GM10266 (cell line): Measurements from ENCODE around the gene ZDHHC9.

Experiments used
- DNase-seq: peaks from one replicate; pipeline ENCODE4 v3.0.0; 2012; ENCODE audit errors: extremely low spot score
- TF ChIP-seq, protein P1 (sequence below): IDR thresholded peaks from 2 replicates; pipeline ENCODE4 v1.5.1; 2012; ENCODE audit warnings: mild to moderate bottlenecking, low read depth; ENCODE audit not compliant: control insufficient read depth, insufficient read depth; ENCODE audit errors: missing control alignments

Gene ZDHHC9

GRCh38 chrX:129831091-129831885 is 12.4 kb downstream of the ZDHHC9 start:
- no peak for DNase-seq
- TF ChIP-seq, protein P1, sequence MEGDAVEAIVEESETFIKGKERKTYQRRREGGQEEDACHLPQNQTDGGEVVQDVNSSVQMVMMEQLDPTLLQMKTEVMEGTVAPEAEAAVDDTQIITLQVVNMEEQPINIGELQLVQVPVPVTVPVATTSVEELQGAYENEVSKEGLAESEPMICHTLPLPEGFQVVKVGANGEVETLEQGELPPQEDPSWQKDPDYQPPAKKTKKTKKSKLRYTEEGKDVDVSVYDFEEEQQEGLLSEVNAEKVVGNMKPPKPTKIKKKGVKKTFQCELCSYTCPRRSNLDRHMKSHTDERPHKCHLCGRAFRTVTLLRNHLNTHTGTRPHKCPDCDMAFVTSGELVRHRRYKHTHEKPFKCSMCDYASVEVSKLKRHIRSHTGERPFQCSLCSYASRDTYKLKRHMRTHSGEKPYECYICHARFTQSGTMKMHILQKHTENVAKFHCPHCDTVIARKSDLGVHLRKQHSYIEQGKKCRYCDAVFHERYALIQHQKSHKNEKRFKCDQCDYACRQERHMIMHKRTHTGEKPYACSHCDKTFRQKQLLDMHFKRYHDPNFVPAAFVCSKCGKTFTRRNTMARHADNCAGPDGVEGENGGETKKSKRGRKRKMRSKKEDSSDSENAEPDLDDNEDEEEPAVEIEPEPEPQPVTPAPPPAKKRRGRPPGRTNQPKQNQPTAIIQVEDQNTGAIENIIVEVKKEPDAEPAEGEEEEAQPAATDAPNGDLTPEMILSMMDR = no peak

GRCh38 chrX:129830494-129830893 is 13.2 kb downstream of the ZDHHC9 start:
- TF ChIP-seq, protein P1 = no peak
- no peak for DNase-seq

DNA sequence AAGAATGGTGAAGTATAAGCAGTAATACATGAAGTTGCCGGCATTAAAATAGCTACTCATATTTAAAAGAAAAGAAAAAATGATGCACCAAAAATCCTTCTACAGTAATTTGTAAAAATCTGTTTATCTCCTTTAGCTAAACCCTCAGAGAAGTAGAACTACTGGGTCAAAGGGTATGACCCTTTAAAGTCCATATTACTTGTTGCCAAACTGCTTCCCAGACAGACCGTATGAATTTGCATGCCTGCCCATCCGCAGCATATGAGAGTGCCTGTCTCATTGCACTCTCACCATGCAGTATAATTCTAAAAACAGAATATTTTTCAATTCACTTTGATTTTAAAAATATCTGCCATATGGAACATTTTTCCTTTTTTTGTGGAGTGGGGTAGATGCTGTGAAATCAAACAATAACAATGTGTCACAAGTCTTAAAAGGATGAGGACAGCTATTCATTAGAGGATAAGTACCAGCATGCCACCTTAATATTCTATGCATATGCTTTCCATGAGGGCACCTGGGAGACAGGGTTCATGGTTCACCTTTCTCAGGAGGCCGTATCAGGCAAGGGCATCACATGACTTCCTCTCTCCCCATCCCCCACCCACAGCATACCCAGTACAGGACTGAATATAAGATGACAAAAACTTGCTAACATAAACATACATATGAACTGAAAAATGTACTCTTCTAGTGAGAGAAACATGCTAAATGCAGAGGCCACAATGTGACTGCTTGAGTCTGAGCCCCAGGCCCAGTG is 17.8 kb downstream of the ZDHHC9 start:
- no peak for DNase-seq
- TF ChIP-seq, protein P1 = no peak

DNA sequence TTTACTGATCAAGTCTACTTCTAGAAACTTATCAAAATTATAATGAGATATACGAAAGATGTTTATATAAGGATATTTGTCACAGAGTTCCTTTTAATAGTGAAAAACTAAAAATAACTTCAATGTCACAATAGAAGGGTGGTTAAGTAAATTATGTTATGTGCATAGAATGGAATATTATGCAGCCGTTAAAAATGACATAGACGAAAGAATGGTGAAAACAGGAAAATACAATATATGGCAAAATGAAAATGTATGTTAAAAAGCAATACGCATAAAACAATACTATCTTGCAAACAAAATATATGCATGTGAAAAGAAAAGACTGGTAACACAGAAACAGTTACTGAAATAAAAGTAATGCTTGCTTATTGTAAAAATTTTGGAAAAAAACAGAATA is 19.1 kb downstream of the ZDHHC9 start:
- DNase-seq = no peak
- TF ChIP-seq, protein P1 = no peak

DNA sequence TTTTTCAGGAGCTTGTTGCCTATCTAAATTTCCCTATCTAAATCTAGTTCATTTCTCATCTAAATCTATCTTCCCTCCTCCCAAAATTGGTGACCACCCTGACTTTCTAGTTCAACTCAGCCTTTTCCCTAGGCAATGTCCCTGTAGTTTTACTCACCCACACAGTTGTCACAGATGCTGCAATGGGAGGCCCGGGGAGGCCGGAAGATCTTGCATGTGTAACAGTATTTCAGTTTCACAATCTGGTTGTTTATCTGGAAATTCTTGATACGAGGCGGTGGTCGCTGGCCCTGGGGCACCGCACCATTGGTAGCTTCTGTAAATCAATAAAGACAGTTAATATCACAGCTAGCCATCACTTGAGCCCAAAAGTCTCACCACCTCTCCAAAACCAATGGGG is 20.2 kb downstream of the ZDHHC9 start:
- TF ChIP-seq, protein P1 = no peak
- DNase-seq = no peak

GRCh38 chrX:129823115-129823514 is 20.6 kb downstream of the ZDHHC9 start:
- DNase-seq = peak; percentile 34
- TF ChIP-seq, protein P1 = peak; percentile 45

GRCh38 chrX:129818123-129818522 is 25.6 kb downstream of the ZDHHC9 start:
- DNase-seq = no peak
- TF ChIP-seq, protein P1 = no peak
